Muscle of leg (tissue), 11 donors: ENCODE results near the gene ARSG. TPM values are rescaled to one million over a fixed set of nuclear protein-coding genes. Genes with fewer than 3 reads are reported as not detected.

Experiments used
- DNase-seq: peaks from one replicate; pipeline ENCODE4 v3.0.0; 2013
- H3K27ac ChIP-seq: one replicate; pipeline ENCODE4 v1.5.1; 2013; ENCODE audit warnings: mild to moderate bottlenecking, low read length, control low read depth
- H3K27me3 ChIP-seq: one replicate; pipeline ENCODE4 v1.6.1; 2013; ENCODE audit warnings: low read length; ENCODE audit not compliant: control insufficient read depth, insufficient read depth
- H3K36me3 ChIP-seq: one replicate; pipeline ENCODE4 v1.6.1; 2013; ENCODE audit warnings: low read length; ENCODE audit not compliant: control insufficient read depth, insufficient read depth
- H3K4me1 ChIP-seq: one replicate; pipeline ENCODE4 v1.6.1; 2013; ENCODE audit warnings: low read length; ENCODE audit not compliant: control insufficient read depth, insufficient read depth
- H3K4me3 ChIP-seq: one replicate; pipeline ENCODE4 v1.5.1; 2013; ENCODE audit warnings: low read length, control low read depth
- H3K9me3 ChIP-seq: replicated peaks from 2 replicates; pipeline ENCODE4 v1.6.1; 2013; ENCODE audit warnings: low read depth, low read length; ENCODE audit not compliant: control insufficient read depth
- WGBS: methylation state at CpG from one replicate; pipeline ENCODE4 v1.1.5; 2013; ENCODE audit warnings: missing lambda C conversion rate; ENCODE audit not compliant: insufficient coverage; 5-methylcytosine and 5-hydroxymethylcytosine counted together
- polyA plus RNA-seq, 8 donors: library from polyadenylated mRNA; unstranded; fragments of 120-200 nt; gene quantifications; one replicate each; pipeline versions ENCODE4 v1.2.1 to v1.2.3, GENCODE V29; 2013; ENCODE audit warnings: inconsistent platforms in 1 of 8, low replicate concordance in 1 of 8; ENCODE audit not compliant: insufficient read length in 8 of 8, insufficient read depth in 1 of 8
- total RNA-seq: library from RNA; stranded (reverse); fragments of 120-200 nt; gene quantifications from one replicate; pipeline ENCODE4 v1.2.4, GENCODE V29; 2013

The ARSG gene
- total and polyA plus RNA-seq, 9 donors, result 2.2 to 3.7 (median 2.9) TPM

GRCh38 chr17:68443972-68444464 is 152.7 kb downstream of the ARSG start:
- Histone ChIP-seq H3K27ac (no peak overlapping the region), H3K9me3 (no peaks in the 10 kb centered on the region), H3K27me3 (no peaks in the 10 kb centered on the region), H3K4me3 (no peak overlapping the region), H3K36me3 (peaks cover 38% of the 10 kb centered on the region), H3K4me1 (peaks cover 13% of the 10 kb centered on the region)
- WGBS, result 68% methylated on average over 4 of the region's 11 CpGs
- no peak for DNase-seq

- Histone ChIP-seq H3K36me3 (peaks cover 54% of the 10 kb centered on the region), H3K27me3 (no peaks in the 10 kb centered on the region), H3K27ac (no peak overlapping the region), H3K4me1 (peaks cover 11% of the 10 kb centered on the region), H3K4me3 (no peak overlapping the region), H3K9me3 (no peaks in the 10 kb centered on the region)
- DNase-seq, result no peak
- 50% methylated on average over 5 of the region's 8 CpGs for WGBS
Measured at GRCh38 chr17:68445671-68446070, 154.4 kb downstream of the ARSG start.

GRCh38 chr17:68446626-68447041 is 155.3 kb downstream of the ARSG start:
- Histone ChIP-seq H3K4me3 (no peak overlapping the region), H3K4me1 (peaks cover 5% of the 10 kb centered on the region), H3K9me3 (no peaks in the 10 kb centered on the region), H3K36me3 (peaks cover 55% of the 10 kb centered on the region), H3K27me3 (no peaks in the 10 kb centered on the region), H3K27ac (no peak overlapping the region)
- DNase-seq, result no peak
- WGBS, result 80% methylated on average over 9 of the region's 9 CpGs

GRCh38 chr17:68449021-68449739 is 157.9 kb downstream of the ARSG start:
- Histone ChIP-seq H3K9me3 (no peaks in the 10 kb centered on the region), H3K27me3 (no peaks in the 10 kb centered on the region), H3K4me1 (no peaks in the 10 kb centered on the region), H3K36me3 (peaks cover 50% of the 10 kb centered on the region), H3K27ac (no peak overlapping the region), H3K4me3 (no peak overlapping the region)
- 86% methylated on average over 7 of the region's 13 CpGs for WGBS
- DNase-seq, result no peak

- Histone ChIP-seq H3K9me3 (no peaks in the 10 kb centered on the region), H3K36me3 (peaks cover 49% of the 10 kb centered on the region), H3K27ac (no peak overlapping the region), H3K4me3 (no peak overlapping the region), H3K27me3 (no peaks in the 10 kb centered on the region), H3K4me1 (no peaks in the 10 kb centered on the region)
- WGBS, result 75% methylated on average over 4 of the region's 8 CpGs
- no peak for DNase-seq
Measured at GRCh38 chr17:68450391-68450790, 159.1 kb downstream of the ARSG start.

GRCh38 chr17:68450801-68451200 is 159.5 kb downstream of the ARSG start:
- Histone ChIP-seq H3K4me1 (no peaks in the 10 kb centered on the region), H3K9me3 (no peaks in the 10 kb centered on the region), H3K27me3 (no peaks in the 10 kb centered on the region), H3K27ac (no peak overlapping the region), H3K4me3 (no peak overlapping the region), H3K36me3 (peaks cover 45% of the 10 kb centered on the region)
- 87% methylated on average over 12 of the region's 14 CpGs for WGBS
- no peak for DNase-seq

GRCh38 chr17:68451670-68452354 is 160.5 kb downstream of the ARSG start:
- H3K27ac ChIP-seq, result peak overlapping the region; percentile 23
- H3K36me3 ChIP-seq, result peaks cover 41% of the 10 kb centered on the region
- peaks cover 3% of the 10 kb centered on the region for H3K4me1 ChIP-seq
- H3K27me3 ChIP-seq, result no peaks in the 10 kb centered on the region
- no CpG with 5 or more reads among the region's 5 CpGs for WGBS
- DNase-seq, result peak; percentile 45
- H3K9me3 ChIP-seq, result no peaks in the 10 kb centered on the region
- no peak overlapping the region for H3K4me3 ChIP-seq

GRCh38 chr17:68452724-68453290 is 161.5 kb downstream of the ARSG start:
- Histone ChIP-seq H3K36me3 (peaks cover 34% of the 10 kb centered on the region), H3K27me3 (no peaks in the 10 kb centered on the region), H3K27ac (no peak overlapping the region), H3K9me3 (no peaks in the 10 kb centered on the region), H3K4me3 (no peak overlapping the region), H3K4me1 (peaks cover 3% of the 10 kb centered on the region)
- WGBS, result 0% methylated on average over 1 of the region's 6 CpGs
- peak; percentile 50 for DNase-seq

- 100% methylated on average over 1 of the region's 5 CpGs for WGBS
- Histone ChIP-seq H3K9me3 (no peaks in the 10 kb centered on the region), H3K36me3 (peaks cover 25% of the 10 kb centered on the region), H3K27ac (no peak overlapping the region), H3K4me3 (no peak overlapping the region), H3K27me3 (no peaks in the 10 kb centered on the region), H3K4me1 (peaks cover 6% of the 10 kb centered on the region)
- no peak for DNase-seq
Measured at GRCh38 chr17:68453991-68454665, 162.8 kb downstream of the ARSG start.

GRCh38 chr17:68455901-68456338 is 164.6 kb downstream of the ARSG start:
- DNase-seq, result peak; percentile 58
- WGBS, result no CpG with 5 or more reads among the region's 4 CpGs
- Histone ChIP-seq H3K27ac (peak overlapping the region; percentile 84), H3K36me3 (peaks cover 8% of the 10 kb centered on the region), H3K9me3 (no peaks in the 10 kb centered on the region), H3K4me1 (peaks cover 10% of the 10 kb centered on the region), H3K4me3 (peak overlapping the region; percentile 86), H3K27me3 (no peaks in the 10 kb centered on the region)
